Prostate gland (tissue), 2 donors: ENCODE results near the gene WDR12. TPM values are rescaled to one million over a fixed set of nuclear protein-coding genes. Genes with fewer than 3 reads are reported as not detected.
A peak's percentile ranks its signal among the peaks of the same experiment; 100 is the strongest.
"Not testable (repeated sequence)": the region's sequence is repeated elsewhere in the genome, so short reads cannot be mapped to it uniquely, and the experiment has no call there.

ENCODE experiments used
- DNase-seq: peaks from one replicate; pipeline ENCODE4 v3.0.0-alpha.2; 2019; ENCODE audit warnings: low spot score
- H3K27ac ChIP-seq, 2 donors: fragments of 200-600 bp; sonication (generic); 2 replicates each; pipeline ENCODE4 v1.5.1; 2017 to 2019
- H3K27me3 ChIP-seq: fragments of 200-600 bp; sonication (generic); replicated peaks from 2 replicates; pipeline ENCODE4 v1.5.1; 2019; ENCODE audit not compliant: insufficient read depth
- H3K36me3 ChIP-seq, 2 donors: fragments of 200-600 bp; sonication (generic); 1 replicate in 1 of 2; 2 replicates in 1 of 2; pipeline versions ENCODE4 v1.5.1 to v1.8.1; 2017 to 2019
- H3K4me1 ChIP-seq: fragments of 200-600 bp; sonication (generic); replicated peaks from 2 replicates; pipeline ENCODE4 v1.5.1; 2019
- H3K4me3 ChIP-seq, 2 donors: fragments of 200-600 bp; sonication (generic); 2 replicates each; pipeline ENCODE4 v1.5.1; 2017 to 2019
- H3K9me3 ChIP-seq: fragments of 200-600 bp; sonication (generic); 2 replicates; pipeline ENCODE4 v1.5.1; 2017
- CTCF ChIP-seq, 4 experiments: fragments of 200-600 bp in 2 of 4; fragments of 450-650 bp in 2 of 4; sonication (generic) in 2 of 4; IDR thresholded peaks; 1 replicate in 3 of 4; 2 replicates in 1 of 4; pipeline ENCODE4 v1.5.1; 2016 to 2019; ENCODE audit warnings: antibody characterized with exemption in 4 of 4, mild to moderate bottlenecking in 2 of 4, moderate library complexity in 2 of 4
- POLR2A ChIP-seq: fragments of 450-650 bp; IDR thresholded peaks from one replicate; pipeline ENCODE4 v1.6.1; 2016; ENCODE audit warnings: antibody characterized with exemption, mild to moderate bottlenecking
- POLR2AphosphoS5 ChIP-seq: sonication (generic); formaldehyde crosslinking; IDR thresholded peaks from one replicate; pipeline ENCODE4 v1.6.1; 2017; ENCODE audit warnings: antibody characterized with exemption
- WGBS: methylation state at CpG from one replicate; pipeline ENCODE4 v1.1.5; 2018; 5-methylcytosine and 5-hydroxymethylcytosine counted together
- intact Hi-C: fragments of 100-400 bp; cut with DNase I; formaldehyde crosslinking; loops from one replicate; pipeline ENCODE4 v1.14.2; 2022
- total RNA-seq, 2 donors: library from RNA; depleted of rRNA; stranded (reverse); fragments of >200 nt; gene quantifications; one replicate each; pipeline ENCODE4 v1.1.0, GENCODE V29; 2016

The WDR12 gene
- total RNA-seq, 2 donors from 2014 or later: 8.9 to 10.5 TPM

GRCh38 chr2:202933958-202934357, 22.5 kb upstream of the WDR12 start:
- 54% methylated on average over 2 of the region's 2 CpGs for WGBS
- intact Hi-C loops: no loop called here
- H3K27ac ChIP-seq: no peak overlapping the region
- DNase-seq: no peak
- no peaks in the 10 kb centered on the region for H3K36me3 ChIP-seq
- no peaks in the 10 kb centered on the region for H3K4me1 ChIP-seq
- TF ChIP-seq POLR2AphosphoS5: no peak
- TF ChIP-seq POLR2A: no peak
- no peak for TF ChIP-seq CTCF (IDR thresholded peaks at IDR 0.05)
- H3K9me3 ChIP-seq: no peaks in the 10 kb centered on the region
- no peak overlapping the region for H3K4me3 ChIP-seq
- H3K27me3 ChIP-seq: no peaks in the 10 kb centered on the region

GRCh38 chr2:202933139-202933510, 21.7 kb upstream of the WDR12 start:
- Histone ChIP-seq H3K4me1 (no peaks in the 10 kb centered on the region), H3K9me3 (no peaks in the 10 kb centered on the region), H3K36me3 (no peaks in the 10 kb centered on the region), H3K4me3 (no peak overlapping the region), H3K27ac (no peak overlapping the region), H3K27me3 (no peaks in the 10 kb centered on the region)
- DNase-seq: no peak
- 86% methylated on average over 5 of the region's 5 CpGs for WGBS
- intact Hi-C loops: no loop called here
- TF ChIP-seq POLR2AphosphoS5 (no peak), CTCF (IDR thresholded peaks at IDR 0.05) (no peak), POLR2A (no peak)

- no peaks in the 10 kb centered on the region for H3K36me3 ChIP-seq
- no peaks in the 10 kb centered on the region for H3K27me3 ChIP-seq
- 96% methylated on average over 3 of the region's 3 CpGs for WGBS
- H3K4me1 ChIP-seq: no peaks in the 10 kb centered on the region
- no peak for TF ChIP-seq POLR2AphosphoS5
- TF ChIP-seq POLR2A: no peak
- no peak for TF ChIP-seq CTCF (IDR thresholded peaks at IDR 0.05)
- H3K9me3 ChIP-seq: no peaks in the 10 kb centered on the region
- no peak overlapping the region for H3K4me3 ChIP-seq
- H3K27ac ChIP-seq: no peak overlapping the region
- DNase-seq: no peak
- intact Hi-C loops: no loop called here
These were observed 21.1 kb upstream of the WDR12 start for GRCh38 chr2:202932425-202933138.

- Histone ChIP-seq H3K9me3 (no peaks in the 10 kb centered on the region), H3K27ac (no peak overlapping the region), H3K4me1 (no peaks in the 10 kb centered on the region), H3K4me3 (no peak overlapping the region), H3K36me3 (no peaks in the 10 kb centered on the region), H3K27me3 (no peaks in the 10 kb centered on the region)
- DNase-seq: no peak
- intact Hi-C loops: loop anchor here (10.0 kb wide), 1 partner anchor 96 kb away; the partner anchor contains the start of gene NBEAL1
- TF ChIP-seq CTCF (IDR thresholded peaks at IDR 0.05) (no peak), POLR2AphosphoS5 (no peak), POLR2A (no peak)
- 54% methylated on average over 1 of the region's 1 CpG for whole genome bisulfite sequencing
These were observed 7.4 kb upstream of the WDR12 start for GRCh38 chr2:202918860-202919259.

GRCh38 chr2:202912342-202913201, 1.1 kb upstream of the WDR12 start:
- not testable (repeated sequence) for H3K9me3 ChIP-seq, H3K4me1 ChIP-seq, H3K27me3 ChIP-seq, H3K36me3 ChIP-seq
- DNase-seq: peak; percentile 11
- peak overlapping the region; percentile 84 to 88 for H3K27ac ChIP-seq
- H3K4me3 ChIP-seq: peak overlapping the region; percentile 48 to 55
- WGBS: 1% methylated on average over 14 of the region's 49 CpGs
- intact Hi-C loops: loop anchor here (10.0 kb wide), 1 partner anchor 102 kb away; the partner anchor contains the start of gene NBEAL1
